C4-2B (cell line): ENCODE data around the gene MCOLN2.

ENCODE experiments used
- ZFX ChIP-seq: fragments of 450-650 bp; IDR thresholded peaks from 2 replicates; pipeline ENCODE4 v1.6.1; 2017
- TF ChIP-seq, protein P1 (sequence below): fragments of 450-650 bp; conservative IDR thresholded peaks from 2 replicates; pipeline ENCODE4 v1.5.1; 2017; ENCODE audit warnings: mild to moderate bottlenecking

DNA sequence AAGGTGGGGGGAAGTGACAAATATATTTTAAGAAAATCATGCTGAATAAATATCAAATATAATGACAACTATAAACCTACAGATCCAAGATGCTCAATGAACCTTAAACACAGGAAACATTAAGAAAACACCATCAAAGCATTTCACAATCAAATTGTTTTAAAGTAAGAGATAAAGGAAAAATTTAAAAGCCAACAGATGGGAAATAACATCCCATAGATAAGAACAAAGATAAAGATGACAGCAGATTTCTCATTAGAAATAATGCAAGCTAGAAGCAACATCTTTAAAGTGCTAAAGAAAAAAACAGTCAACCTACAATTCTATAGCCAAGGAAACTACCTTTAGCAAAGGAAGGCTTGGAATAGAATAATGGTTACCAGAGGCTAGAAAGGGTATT lies 33.6 kb upstream of the MCOLN2 start:
- TF ChIP-seq, protein P1, sequence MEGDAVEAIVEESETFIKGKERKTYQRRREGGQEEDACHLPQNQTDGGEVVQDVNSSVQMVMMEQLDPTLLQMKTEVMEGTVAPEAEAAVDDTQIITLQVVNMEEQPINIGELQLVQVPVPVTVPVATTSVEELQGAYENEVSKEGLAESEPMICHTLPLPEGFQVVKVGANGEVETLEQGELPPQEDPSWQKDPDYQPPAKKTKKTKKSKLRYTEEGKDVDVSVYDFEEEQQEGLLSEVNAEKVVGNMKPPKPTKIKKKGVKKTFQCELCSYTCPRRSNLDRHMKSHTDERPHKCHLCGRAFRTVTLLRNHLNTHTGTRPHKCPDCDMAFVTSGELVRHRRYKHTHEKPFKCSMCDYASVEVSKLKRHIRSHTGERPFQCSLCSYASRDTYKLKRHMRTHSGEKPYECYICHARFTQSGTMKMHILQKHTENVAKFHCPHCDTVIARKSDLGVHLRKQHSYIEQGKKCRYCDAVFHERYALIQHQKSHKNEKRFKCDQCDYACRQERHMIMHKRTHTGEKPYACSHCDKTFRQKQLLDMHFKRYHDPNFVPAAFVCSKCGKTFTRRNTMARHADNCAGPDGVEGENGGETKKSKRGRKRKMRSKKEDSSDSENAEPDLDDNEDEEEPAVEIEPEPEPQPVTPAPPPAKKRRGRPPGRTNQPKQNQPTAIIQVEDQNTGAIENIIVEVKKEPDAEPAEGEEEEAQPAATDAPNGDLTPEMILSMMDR: no peak
- TF ChIP-seq ZFX: no peak
